ENCODE results near the gene SPAG9.

Gene SPAG9

DNA sequence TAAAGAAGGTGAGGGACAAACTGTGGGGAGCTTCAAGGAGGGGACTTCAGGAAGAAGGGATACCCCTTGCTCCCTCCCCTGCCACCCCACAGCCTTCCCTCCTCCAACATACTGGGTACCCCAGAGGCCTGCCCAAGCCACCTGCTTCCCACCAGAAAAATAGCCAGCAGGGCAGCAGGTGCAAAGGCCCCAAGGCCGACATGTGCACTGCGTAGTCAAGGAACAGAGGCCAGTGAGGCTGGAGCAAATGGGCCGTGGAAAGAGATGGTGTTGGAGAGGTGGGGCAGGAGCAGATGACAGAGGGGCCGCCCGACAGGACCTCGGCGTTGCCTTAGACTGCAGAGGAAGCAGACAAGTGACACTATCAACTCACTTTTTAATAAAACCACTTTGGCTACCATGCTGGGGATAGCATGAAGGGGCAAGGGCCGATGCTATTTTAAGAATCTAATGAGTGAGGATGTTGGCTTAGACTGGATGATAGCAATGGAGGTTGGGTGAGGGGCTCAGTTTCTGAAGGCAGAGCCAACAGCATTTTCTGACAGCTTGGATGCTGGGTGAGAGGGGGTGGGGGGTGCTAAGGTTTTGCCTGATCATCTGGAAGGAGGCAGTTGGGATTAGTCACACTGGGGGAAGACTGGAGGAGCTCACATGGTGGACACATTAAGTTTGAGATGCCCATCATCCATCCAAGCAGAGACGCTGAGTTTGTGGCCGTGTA, 181.7 kb downstream of the SPAG9 start:
- DNase-seq (ENCODE audit: low read depth) = no peak

DNA sequence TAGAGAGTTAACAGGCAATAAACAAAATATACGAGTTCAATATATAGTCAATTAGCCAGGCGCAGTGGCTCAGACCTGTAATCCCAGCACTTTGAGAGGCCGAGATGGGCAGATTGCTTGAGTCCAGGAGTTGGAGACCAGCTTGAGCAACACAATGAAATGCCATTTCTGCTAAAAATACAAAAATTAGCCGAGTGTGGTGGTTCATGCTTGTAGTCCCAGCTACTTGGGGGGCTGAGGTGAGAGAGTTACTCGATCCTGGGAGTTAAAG, 184.7 kb downstream of the SPAG9 start:
- no peak for DNase-seq (ENCODE audit: low read depth)

DNA sequence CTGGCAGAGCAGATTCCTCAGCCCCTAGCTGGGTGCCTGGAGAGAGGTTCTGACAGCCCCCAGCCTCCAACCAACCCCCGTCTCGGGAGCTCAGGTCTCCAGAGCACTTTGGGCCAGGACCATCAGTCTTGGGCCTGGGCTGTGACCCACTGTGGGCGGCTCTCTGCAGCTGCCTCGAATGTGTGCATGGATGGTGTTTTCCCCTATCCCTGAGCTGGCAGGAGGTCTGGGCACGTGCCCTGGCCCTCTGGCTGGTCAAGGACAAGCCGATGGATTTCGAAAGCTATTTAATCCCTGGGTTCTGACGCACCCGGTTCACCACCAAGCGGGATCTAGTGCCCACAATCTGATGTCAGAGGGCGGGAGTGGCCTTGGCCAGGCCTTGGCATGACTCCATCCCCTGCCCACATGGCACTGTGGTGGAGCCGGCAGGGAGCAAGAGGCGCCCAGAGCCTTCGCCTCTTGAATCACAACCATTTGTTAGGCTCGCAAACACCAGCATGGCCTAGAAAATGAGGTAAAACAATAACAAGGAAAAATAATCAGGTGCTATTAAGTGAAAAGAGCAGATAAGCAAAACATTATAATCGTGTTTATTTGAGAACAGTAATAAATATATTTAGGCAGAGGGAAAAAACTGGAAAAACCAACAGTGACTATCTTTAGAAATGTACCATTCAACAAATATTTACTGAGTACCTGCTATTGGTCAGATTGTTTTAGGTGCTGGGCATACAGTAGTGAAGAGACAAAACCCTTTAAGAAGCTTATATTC, 185.3 kb downstream of the SPAG9 start:
- DNase-seq (ENCODE audit: low read depth) = peak; percentile 60

DNA sequence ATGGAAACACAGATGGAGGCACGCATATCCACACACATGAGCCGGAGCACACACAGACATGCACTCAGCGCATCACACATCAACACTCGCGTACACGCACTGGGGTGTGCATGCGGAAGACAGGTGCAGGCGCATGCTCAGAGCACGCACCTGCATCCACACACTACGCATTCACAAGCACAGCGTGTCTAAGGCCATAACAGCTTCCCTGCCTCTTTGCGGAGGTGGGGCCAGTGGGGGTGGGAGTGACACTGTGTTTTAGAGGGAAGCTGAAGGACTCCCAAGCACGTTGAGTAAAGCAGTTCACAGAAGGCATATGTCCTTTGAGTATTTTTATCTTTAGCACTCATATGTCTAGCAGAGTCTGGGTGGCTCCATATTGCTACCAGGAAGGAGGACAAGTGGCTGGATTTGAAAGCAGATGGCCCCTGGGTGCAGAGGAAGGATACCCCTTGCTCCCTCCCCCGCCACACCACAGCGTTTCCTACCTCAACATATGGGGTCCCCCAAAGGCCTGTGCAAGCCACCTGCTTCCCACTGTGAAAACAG, 185.9 kb downstream of the SPAG9 start:
- DNase-seq (ENCODE audit: low read depth) = no peak

DNA sequence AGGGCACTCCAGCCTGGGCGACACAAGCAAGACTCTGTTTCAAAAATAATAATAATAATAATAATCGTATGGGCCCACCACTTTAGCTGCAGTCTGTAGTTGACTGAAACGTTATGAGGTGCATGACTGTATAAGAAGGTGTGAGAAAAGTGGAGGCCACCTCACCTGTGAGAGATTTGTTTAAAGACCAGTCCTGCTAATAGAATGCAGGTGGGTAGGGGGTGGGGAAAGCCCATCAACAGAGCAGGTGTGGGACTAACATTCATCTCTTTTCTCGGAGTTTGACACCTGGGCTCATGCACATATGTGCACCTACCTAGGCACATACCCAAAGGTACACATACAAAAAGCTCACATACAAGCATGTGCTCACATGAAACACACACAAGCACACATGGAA, 186.5 kb downstream of the SPAG9 start:
- no peak for DNase-seq (ENCODE audit: low read depth)

DNA sequence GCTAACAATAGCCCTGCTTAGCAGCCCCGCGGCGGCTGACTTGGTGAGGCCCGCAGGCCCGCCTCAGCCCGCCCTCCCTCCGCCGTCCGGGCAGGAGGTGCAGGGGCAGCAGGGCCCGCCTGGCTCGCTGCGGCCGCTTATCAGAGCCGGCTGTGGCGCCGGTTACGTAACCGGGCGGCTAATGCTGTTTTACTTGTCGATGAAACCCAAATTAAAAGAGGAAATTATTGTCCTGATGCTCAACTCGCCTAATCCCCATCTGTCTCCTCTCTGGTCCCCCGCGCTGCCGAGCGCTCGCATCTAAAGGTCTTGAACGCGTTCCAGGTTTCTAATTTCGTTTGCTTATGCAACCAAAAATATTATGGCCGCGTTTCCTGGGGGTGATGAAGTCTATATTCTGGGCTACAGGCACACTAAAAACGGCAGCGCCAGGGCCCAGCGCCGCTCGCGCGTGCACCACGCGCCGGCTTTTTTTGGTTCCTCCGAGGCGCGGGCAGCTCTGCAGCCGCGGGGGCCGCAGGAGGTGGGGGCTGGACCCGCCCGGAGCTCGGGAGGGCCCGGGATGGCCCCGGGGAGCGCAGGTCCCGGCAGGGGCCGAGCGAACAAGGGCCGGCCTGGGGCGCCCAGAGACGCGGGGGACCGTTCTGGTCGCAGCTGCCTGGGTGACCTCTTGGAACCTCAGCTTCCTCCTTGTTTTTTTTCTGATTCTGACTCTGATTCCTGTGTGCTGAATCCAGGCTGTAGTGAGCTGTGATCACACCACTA, 189.3 kb downstream of the SPAG9 start:
- peak; percentile 80 for DNase-seq (ENCODE audit: low read depth)

DNA sequence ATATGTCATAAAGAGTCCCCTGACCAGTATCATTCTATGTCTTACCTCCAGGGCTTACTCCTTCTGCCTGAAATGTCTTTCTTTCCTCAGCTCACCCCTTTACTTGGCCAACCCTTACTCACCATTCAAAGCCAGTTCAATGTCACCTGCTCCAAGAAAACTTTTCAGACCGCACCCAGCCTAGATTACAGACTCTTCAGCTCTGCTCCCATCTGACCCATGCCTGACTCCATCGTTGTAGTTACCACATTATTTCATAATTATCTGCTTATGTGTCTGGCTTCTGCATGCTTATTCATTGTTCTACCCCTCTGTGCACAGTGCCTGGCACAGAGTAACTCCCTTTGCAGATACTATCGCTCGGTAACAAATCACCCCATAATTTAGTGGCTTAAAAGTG, 192.0 kb downstream of the SPAG9 start:
- DNase-seq (ENCODE audit: low read depth) = no peak

DNA sequence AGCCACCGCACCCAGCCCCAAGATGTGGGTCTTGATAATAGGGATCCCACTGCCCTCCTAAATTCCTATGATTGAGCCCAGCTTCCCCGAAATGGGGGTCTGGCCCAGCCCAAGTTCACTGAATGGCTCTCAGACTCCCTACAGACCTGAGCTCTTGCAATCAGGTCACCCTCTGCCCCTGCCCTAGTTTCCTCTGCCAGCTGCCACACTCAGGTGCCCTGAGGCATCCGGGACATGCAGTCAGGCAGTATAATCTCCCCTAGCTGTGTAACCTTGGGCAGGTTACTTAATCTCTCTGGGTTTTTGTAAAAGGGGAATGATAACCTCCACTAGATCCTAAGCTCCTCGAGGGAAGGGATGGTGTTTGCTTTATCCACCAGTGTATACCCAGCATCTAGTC, 193.4 kb downstream of the SPAG9 start:
- DNase-seq (ENCODE audit: low read depth) = no peak

DNA sequence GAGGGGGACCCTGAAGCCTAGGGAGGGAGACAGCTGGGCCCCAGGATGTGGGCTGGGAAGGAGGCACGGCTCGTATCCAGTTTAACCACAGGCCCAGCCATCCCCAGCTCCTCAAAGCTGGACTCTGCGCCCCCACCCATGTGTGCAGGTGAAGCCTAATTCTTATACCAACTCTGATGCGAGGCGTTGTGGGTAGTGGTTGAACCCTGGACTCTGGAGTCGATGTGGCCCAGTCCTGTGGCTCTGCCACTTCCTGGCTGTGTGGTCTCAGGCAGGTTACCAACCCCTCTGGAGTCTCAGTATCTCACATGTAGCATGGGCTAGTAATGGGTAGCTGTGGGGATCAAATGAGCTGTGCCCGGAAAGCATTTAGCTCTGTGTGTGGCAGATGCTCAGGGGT, 194.1 kb downstream of the SPAG9 start:
- no peak for DNase-seq (ENCODE audit: low read depth)

DNA sequence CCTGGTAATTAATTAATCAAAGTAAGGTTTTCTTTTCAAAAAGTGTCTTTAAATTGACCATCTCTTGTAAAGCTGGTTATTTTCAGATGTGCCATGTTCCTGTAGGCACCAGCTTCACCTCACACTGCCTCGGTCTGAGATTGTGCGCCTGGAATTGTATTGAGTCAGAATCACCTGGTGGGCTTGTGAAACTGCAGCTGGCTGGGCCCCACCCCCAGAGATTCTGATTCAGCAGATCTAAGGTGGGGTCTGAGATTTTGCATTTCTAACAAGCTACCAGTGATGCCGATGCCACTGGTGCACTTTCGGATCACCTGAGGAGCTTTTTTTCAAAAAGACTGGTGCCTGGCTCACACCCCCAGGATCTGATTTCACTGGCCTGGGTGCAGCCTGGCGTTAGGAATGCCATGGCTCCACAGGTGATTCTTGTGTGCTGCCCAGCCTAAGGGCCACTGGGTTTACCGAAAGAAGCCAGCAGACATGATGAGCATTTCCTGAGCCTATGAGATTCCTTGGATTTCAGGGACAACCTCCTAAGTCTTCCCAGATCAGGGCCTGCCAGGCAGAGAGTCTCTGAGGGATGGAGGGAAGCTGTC, 195.3 kb downstream of the SPAG9 start:
- DNase-seq (ENCODE audit: low read depth) = no peak

DNA sequence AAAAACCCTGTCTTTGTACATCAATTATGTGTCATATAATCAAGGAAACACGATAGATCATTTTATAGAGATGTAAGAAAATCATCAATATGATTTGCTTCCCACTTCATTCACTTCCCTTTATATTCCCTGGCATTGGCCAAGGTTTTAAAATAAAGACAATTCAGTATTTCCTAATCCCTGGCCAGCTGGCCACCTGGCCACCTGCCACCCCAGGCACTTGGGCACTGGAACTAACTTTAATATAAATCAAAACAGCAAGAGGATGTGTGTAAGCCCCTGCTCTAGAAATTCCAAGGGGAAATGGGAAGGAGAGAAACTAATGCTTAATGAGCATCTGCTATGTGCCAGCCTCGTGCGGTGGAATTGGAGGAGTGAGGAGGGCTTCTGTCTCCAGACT, 195.9 kb downstream of the SPAG9 start:
- DNase-seq (ENCODE audit: low read depth) = no peak

DNA sequence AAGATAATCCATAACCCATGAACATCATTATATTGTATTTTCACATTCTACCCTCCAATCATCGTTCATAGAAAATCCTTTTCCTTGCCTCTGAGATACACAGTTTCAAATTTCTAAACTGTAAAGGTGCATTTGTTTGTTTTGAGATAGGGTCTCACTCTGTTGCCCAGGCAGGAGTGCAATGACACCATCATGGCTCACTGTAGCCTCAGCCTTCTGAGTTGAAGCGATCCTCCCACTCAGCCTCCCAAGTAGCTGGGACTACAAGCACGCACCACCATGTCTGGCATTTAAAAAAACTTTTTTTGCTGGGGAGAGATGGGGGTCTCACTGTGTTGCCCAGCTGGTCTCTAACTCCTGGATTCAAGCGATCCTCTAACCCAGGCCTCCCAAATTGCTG, 196.4 kb downstream of the SPAG9 start:
- no peak for DNase-seq (ENCODE audit: low read depth)

DNA sequence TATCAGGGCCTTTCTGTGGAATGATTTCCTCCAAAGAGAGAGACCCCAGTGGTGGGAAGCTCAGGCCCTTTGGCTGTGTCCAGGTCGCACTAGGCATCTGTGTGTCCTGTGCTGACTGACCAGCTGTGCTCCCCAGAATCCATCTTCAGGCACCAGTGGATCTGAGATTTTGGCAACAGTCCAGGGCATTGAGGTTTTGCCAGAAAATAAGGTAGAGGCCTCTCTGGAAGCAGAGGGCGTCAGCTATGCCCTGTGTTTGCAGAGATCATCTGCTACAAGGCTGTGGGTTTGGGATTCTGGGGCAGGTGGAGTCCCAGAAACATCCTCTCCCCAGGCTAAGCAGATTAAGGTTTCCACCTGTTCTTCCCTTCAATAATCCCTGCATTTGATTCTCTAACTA, 197.1 kb downstream of the SPAG9 start:
- no peak for DNase-seq (ENCODE audit: low read depth)

DNA sequence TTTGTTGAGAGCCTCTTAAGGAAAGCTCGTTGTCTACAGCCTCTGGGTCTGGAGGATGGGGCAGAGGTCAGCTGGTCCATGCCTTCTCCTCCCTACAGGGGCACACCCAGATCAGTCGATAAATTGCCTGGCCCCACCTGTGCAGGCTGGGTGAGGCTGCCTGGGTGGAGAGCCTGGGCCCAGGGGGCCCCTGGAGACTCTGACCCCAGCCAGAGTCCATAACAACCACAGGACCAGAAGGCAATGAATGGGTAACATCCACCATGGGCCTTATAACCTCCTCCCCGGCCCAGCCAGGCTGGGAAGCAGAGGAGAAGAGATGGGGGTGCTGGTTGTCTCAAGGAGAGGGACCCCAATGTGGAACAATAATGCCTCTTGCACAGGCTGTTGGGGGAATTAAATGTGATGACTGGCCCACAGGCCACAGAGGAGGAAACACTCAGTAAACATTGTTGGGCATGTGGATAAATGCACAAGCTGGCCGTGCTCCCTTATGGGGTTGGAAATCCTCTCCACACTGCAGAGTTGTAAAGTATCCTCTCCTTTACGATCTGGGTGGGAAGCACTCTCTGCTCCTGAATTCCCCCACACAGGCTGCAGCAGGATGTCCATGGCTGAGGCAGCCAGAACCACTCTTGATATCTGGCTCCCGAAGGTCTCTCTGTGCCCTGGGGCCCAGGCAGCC, 197.8 kb downstream of the SPAG9 start:
- no peak for DNase-seq (ENCODE audit: low read depth)

DNA sequence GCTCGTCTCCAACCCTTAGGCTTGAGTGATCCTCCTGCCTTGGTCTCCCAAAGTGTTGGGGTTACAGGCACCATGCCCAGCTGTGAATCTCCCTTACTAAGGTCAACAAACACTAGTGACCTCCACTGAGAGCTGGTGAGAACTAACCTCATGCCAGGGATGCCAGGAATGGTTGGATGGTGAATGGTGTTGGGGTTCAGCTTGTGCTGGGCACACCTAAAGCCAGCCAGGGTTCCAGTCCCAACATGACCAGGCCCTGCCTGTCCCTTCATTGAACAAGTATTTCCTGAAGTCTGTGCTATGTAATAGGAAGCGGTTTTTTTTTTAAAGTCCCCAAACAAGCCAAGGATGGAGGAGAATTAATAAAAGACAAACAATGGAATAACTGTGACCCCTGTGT, 198.6 kb downstream of the SPAG9 start:
- no peak for DNase-seq (ENCODE audit: low read depth)

DNA sequence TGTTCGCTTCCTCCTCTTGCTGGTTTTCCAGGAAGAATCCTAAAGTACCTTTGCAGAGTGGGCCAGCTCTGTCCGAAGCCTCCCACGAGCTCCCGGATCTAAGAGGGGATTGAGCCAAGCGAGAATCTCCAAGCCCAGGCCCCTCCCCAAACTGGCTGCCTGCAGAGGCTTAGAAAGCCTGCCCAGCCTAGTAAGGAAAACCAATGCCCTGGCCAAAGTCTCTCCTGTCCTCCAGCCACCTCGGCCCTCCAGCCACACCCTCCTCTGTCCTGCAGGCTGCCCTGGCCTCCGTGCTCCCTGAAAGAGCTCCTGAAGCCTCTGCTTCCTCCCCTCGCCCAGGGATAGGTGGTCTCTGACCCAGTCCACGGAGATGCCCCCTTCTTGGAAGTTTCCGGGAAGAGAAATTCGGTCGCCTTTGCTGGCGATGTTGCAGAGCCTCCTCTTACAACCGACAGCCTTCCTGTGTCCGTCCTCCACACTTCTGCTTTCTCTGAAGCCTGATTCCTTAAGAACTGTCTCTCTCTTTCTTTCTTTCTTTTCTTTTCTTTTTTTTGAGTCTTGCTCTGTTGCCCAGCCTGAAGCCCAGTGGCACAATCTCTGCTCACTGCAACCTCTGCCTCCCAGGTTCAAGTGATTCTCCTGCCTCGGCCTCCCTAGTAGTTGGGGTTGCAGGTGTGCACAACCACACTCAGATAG, 199.6 kb downstream of the SPAG9 start:
- no peak for DNase-seq (ENCODE audit: low read depth)

DNA sequence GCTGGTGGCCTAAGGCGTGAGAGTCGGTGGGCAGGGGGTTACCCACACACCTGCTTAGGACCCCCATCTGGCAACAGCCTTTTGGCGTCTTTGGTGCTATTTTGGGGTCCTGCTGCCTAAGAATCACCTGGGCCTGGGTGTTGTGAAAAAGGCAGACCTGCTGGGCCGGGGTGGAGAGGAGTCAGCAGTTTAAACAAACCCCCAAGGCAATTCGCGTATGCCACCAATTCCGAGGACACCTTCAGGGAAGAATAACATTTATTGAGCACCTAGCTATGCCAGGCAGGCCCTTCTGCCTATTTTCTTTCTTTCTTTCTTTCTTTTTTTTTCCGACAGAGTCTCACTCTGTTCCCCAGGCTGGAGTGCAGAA, 200.6 kb downstream of the SPAG9 start:
- DNase-seq (ENCODE audit: low read depth) = no peak

DNA sequence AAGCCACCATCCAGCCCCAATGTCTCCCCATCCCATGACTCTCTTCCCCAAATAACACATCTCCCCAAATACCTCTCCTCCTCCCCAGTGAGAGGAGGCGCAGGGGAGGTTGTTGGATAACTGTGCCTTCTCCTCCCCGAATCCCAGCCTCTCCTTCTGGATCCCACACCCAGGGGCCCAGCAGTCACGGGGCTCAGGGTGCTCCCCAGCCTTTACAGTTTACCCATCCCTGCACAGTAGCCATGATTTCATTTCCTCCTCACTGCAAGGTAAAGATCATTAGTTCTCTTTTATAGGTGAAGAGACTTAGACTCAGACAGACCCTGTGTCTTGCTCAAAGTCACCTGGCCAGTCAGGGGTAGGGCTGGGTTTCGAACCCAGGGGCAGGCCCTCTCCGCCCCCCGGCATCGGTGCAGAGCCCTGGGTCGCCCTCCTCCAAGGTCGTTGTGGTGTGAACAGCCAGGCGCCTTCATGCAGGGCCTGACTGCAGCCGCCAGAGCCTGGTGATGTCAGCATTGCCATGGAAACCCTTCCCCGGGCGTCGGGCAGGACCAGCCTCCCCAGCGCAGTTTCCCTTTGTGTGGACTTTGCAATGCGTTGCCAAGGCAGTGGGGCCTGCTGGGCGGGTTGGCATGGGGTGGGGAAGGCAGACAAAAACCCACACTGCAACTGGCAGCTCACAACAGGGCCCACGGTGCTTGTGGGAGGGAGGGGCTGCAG, 201.2 kb downstream of the SPAG9 start:
- DNase-seq (ENCODE audit: low read depth) = peak; percentile 83

DNA sequence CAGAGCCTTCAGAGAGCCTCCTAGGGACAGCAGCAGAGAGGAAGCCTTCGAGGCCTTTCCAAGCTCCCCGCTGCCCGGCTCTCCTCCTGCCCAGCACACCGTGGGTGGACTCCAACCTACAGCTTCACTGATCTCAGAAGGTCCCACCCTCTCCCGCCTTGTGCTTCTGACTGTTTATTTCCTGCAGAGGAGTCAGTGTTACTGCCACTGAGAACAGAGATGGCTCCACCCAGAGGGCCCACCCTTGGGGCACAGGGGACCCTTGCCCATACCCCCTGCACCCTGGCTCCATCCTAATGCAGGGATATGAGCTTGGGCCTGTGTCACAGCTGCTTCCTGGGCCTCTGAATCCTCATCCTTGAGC, 201.8 kb downstream of the SPAG9 start:
- DNase-seq (ENCODE audit: low read depth) = no peak

DNA sequence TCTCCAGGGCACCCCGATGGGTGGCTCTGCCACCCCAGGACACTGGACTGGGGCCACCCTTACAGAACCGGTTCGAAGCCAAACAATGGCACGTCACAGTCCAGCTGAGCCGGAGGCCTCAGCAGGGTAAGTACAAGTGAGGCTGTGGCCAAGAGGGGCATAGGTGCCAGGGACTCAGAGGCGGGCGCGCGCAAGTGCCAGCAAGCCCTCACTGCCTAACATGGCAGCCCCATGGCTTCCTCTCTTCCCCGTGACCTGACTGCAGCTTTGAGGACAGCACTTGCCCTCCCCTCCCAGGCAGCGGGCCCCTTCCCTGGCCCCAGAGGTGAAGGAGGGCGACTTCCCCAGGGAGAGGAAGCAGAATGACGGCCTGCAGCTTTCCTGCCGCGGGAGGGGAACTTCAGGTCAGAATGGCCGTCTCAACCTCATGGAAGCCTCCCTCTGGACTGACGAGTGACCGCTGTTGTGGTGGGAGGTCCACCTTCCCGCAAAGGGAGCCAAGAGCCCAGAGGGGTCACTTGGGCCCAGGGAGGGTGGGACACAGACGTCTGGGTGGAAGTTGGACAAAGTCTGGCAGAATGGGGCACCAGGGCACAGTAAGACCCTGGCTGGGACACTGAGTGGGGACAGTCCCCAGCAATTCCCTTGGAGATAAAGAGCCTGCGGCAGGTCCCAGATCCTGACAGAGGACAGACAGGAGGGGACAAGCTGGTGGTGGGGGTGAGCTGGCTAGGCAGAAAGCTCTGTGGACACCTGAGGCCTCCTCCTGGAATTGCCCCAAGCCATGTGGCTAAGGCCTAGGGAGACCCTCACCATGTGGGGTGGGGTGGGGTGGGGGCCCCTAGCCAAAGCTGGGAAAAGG, 202.4 kb downstream of the SPAG9 start:
- DNase-seq (ENCODE audit: low read depth) = no peak

Data from stromal cell of bone marrow (primary cell).